Activated CD4-positive, alpha-beta T cell treated with anti-CD3 and anti-CD28 coated beads, Interleukin-2, amount 10 ng/mL, durations not matched to agents 24 days and 14 days (primary cell): ENCODE results near the gene ARHGDIB. TPM values are rescaled to one million over a fixed set of nuclear protein-coding genes. Genes with fewer than 3 reads are reported as not detected.
A peak's percentile ranks its signal among the peaks of the same experiment; 100 is the strongest.

ENCODE experiments used
- DNase-seq: peaks from one replicate; pipeline ENCODE4 v3.0.0; 2022
- H3K27ac Mint-ChIP-seq: one replicate; pipeline ENCODE4 v1.8.0; 2022; ENCODE audit warnings: mild to moderate bottlenecking, mixed read lengths
- H3K27me3 Mint-ChIP-seq: one replicate; pipeline ENCODE4 v1.8.0; 2022; ENCODE audit warnings: mixed read lengths
- H3K36me3 Mint-ChIP-seq: one replicate; pipeline ENCODE4 v1.8.0; 2022; ENCODE audit warnings: low read depth, mild to moderate bottlenecking, mixed read lengths
- H3K4me1 Mint-ChIP-seq: one replicate; pipeline ENCODE4 v1.8.0; 2021; ENCODE audit warnings: mixed read lengths
- H3K4me3 Mint-ChIP-seq: one replicate; pipeline ENCODE4 v1.8.0; 2022; ENCODE audit warnings: mild to moderate bottlenecking, moderate library complexity, mixed read lengths
- H3K9me3 Mint-ChIP-seq: one replicate; pipeline ENCODE4 v1.8.0; 2021; ENCODE audit warnings: mixed read lengths
- intact Hi-C: fragments of 100-400 bp; cut with micrococcal nuclease; formaldehyde crosslinking; loops from one replicate; pipeline ENCODE4 v1.15.1; 2023
- total RNA-seq: library from RNA; stranded (reverse); gene quantifications from 2 replicates; pipeline ENCODE4 v1.2.3, GENCODE V29; 2022

Gene ARHGDIB
- total RNA-seq, 1 donor from 2014 or later = 452 TPM

GRCh38 chr12:14975457-14975856 is 14.1 kb upstream of the ARHGDIB start:
- intact Hi-C loops = no loop called here
- H3K9me3 Mint-ChIP-seq = peaks cover 4% of the 10 kb centered on the region
- H3K36me3 Mint-ChIP-seq = no peaks in the 10 kb centered on the region
- no peak overlapping the region for H3K4me3 Mint-ChIP-seq
- peaks cover 33% of the 10 kb centered on the region for H3K4me1 Mint-ChIP-seq
- no peaks in the 10 kb centered on the region for H3K27me3 Mint-ChIP-seq
- DNase-seq = no peak
- no peak overlapping the region for H3K27ac Mint-ChIP-seq

- Mint-ChIP-seq H3K36me3 (no peaks in the 10 kb centered on the region), H3K27me3 (no peaks in the 10 kb centered on the region)
Measured at GRCh38 chr12:14974633-14975032, 13.2 kb upstream of the ARHGDIB start.

GRCh38 chr12:14972816-14973215 is 11.4 kb upstream of the ARHGDIB start, which contains the start of gene PDE6H:
PDE6H (plus strand) TSS chr12:14973042; CDS start chr12:14978013, 4,971 bp downstream.
- Mint-ChIP-seq H3K27ac (no peak within 1 kb of the TSS), H3K4me3 (no peak within 1 kb of the TSS), H3K4me1 (peaks cover 20% of the 10 kb centered on the region), H3K27me3 (no peaks in the 10 kb centered on the region), H3K36me3 (no peaks in the 10 kb centered on the region), H3K9me3 (peaks cover 7% of the 10 kb centered on the region)
- DNase-seq = peak; percentile 18
- intact Hi-C loops = no loop called here

More at GRCh38 chr12:14974633-14975032, 13.2 kb upstream of the ARHGDIB start:
- H3K4me1 Mint-ChIP-seq = peaks cover 34% of the 10 kb centered on the region
- no peak overlapping the region for H3K4me3 Mint-ChIP-seq
- peaks cover 4% of the 10 kb centered on the region for H3K9me3 Mint-ChIP-seq
- DNase-seq = no peak
- intact Hi-C loops = no loop called here
- H3K27ac Mint-ChIP-seq = no peak overlapping the region

- no peak for DNase-seq
- no peaks in the 10 kb centered on the region for H3K27me3 Mint-ChIP-seq
- H3K27ac Mint-ChIP-seq = peak overlapping the region; percentile 51
- intact Hi-C loops = no loop called here
- peaks cover 19% of the 10 kb centered on the region for H3K4me1 Mint-ChIP-seq
- H3K4me3 Mint-ChIP-seq = no peak overlapping the region
- H3K9me3 Mint-ChIP-seq = peaks cover 7% of the 10 kb centered on the region
- no peaks in the 10 kb centered on the region for H3K36me3 Mint-ChIP-seq
Measured at GRCh38 chr12:14970473-14970872, 9.1 kb upstream of the ARHGDIB start.

GRCh38 chr12:14968478-14968877 is 7.1 kb upstream of the ARHGDIB start:
- H3K36me3 Mint-ChIP-seq = no peaks in the 10 kb centered on the region
- H3K27ac Mint-ChIP-seq = no peak overlapping the region
- no peak for DNase-seq
- H3K4me1 Mint-ChIP-seq = peaks cover 28% of the 10 kb centered on the region
- H3K27me3 Mint-ChIP-seq = no peaks in the 10 kb centered on the region
- intact Hi-C loops = loop anchor here (10.0 kb wide), 1 partner anchor 576 kb away; no protein-coding TSS in a partner anchor
- no peak overlapping the region for H3K4me3 Mint-ChIP-seq
- H3K9me3 Mint-ChIP-seq = peaks cover 11% of the 10 kb centered on the region

- Mint-ChIP-seq H3K27me3 (no peaks in the 10 kb centered on the region), H3K9me3 (peaks cover 6% of the 10 kb centered on the region), H3K36me3 (peaks cover 5% of the 10 kb centered on the region), H3K4me1 (peaks cover 28% of the 10 kb centered on the region), H3K4me3 (no peak overlapping the region), H3K27ac (no peak overlapping the region)
- intact Hi-C loops = loop anchor here (10.0 kb wide), 1 partner anchor 580 kb away; no protein-coding TSS in a partner anchor
- no peak for DNase-seq
Measured at GRCh38 chr12:14965221-14965620, 3.8 kb upstream of the ARHGDIB start.

- H3K27me3 Mint-ChIP-seq = no peaks in the 10 kb centered on the region
- peaks cover 13% of the 10 kb centered on the region for H3K36me3 Mint-ChIP-seq
- H3K9me3 Mint-ChIP-seq = peaks cover 6% of the 10 kb centered on the region
- H3K4me3 Mint-ChIP-seq = no peak overlapping the region
- H3K4me1 Mint-ChIP-seq = peaks cover 29% of the 10 kb centered on the region
- intact Hi-C loops = loop anchor here (5.0 to 10.0 kb wide), 2 partner anchors 33 to 580 kb away; no protein-coding TSS in a partner anchor
- no peak for DNase-seq
- peak overlapping the region; percentile 26 for H3K27ac Mint-ChIP-seq
Measured at GRCh38 chr12:14964406-14964805, 3.0 kb upstream of the ARHGDIB start.

- Mint-ChIP-seq H3K27ac (peak overlapping the region; percentile 68), H3K4me3 (peak overlapping the region; percentile 31), H3K4me1 (peaks cover 37% of the 10 kb centered on the region), H3K36me3 (peaks cover 22% of the 10 kb centered on the region), H3K9me3 (peaks cover 3% of the 10 kb centered on the region), H3K27me3 (no peaks in the 10 kb centered on the region)
- peak; percentile 63 for DNase-seq
- intact Hi-C loops = loop anchor here (5.0 to 10.0 kb wide), 2 partner anchors 34 to 581 kb away; no protein-coding TSS in a partner anchor
Measured at GRCh38 chr12:14963520-14963919, 2.1 kb upstream of the ARHGDIB start.

GRCh38 chr12:14962797-14963196 is 1.4 kb upstream of the ARHGDIB start:
- Mint-ChIP-seq H3K27me3 (no peaks in the 10 kb centered on the region), H3K4me1 (peaks cover 42% of the 10 kb centered on the region), H3K27ac (peak overlapping the region; percentile 100), H3K4me3 (peak overlapping the region; percentile 99), H3K9me3 (peaks cover 3% of the 10 kb centered on the region), H3K36me3 (peaks cover 27% of the 10 kb centered on the region)
- peak; percentile 64 for DNase-seq
- intact Hi-C loops = loop anchor here (5.0 to 10.0 kb wide), 2 partner anchors 35 to 582 kb away; no protein-coding TSS in a partner anchor

GRCh38 chr12:14962153-14962539 is 745 bp upstream of the ARHGDIB start:
- Mint-ChIP-seq H3K36me3 (peaks cover 30% of the 10 kb centered on the region), H3K9me3 (peaks cover 3% of the 10 kb centered on the region), H3K27me3 (no peaks in the 10 kb centered on the region), H3K4me3 (peak overlapping the region; percentile 99), H3K27ac (peak overlapping the region; percentile 100), H3K4me1 (peaks cover 48% of the 10 kb centered on the region)
- DNase-seq = no peak
- intact Hi-C loops = loop anchor here (5.0 to 10.0 kb wide), 2 partner anchors 35 to 583 kb away; no protein-coding TSS in a partner anchor

GRCh38 chr12:14960548-14961465 is 594 bp downstream of the ARHGDIB start:
- peak; percentile 85 for DNase-seq
- Mint-ChIP-seq H3K27ac (peak overlapping the region; percentile 100), H3K27me3 (no peaks in the 10 kb centered on the region), H3K4me1 (peaks cover 60% of the 10 kb centered on the region), H3K4me3 (peak overlapping the region; percentile 99), H3K9me3 (peaks cover 3% of the 10 kb centered on the region), H3K36me3 (peaks cover 34% of the 10 kb centered on the region)
- intact Hi-C loops = loop anchor here (1.0 to 10.0 kb wide), 9 partner anchors 9 to 594 kb away; partner anchors contain the start of genes C12orf60 and WBP11

- Mint-ChIP-seq H3K27ac (peak overlapping the region; percentile 100), H3K36me3 (peaks cover 34% of the 10 kb centered on the region), H3K4me3 (peak overlapping the region; percentile 99), H3K9me3 (peaks cover 2% of the 10 kb centered on the region), H3K27me3 (no peaks in the 10 kb centered on the region), H3K4me1 (peaks cover 59% of the 10 kb centered on the region)
- DNase-seq = peak; percentile 66
- intact Hi-C loops = loop anchor here (2.0 to 10.0 kb wide), 8 partner anchors 37 to 1855 kb away; partner anchors contain the start of genes C12orf60, GSG1, STRAP and WBP11
Measured at GRCh38 chr12:14959916-14960496, 1.4 kb downstream of the ARHGDIB start.

- Mint-ChIP-seq H3K36me3 (peaks cover 36% of the 10 kb centered on the region), H3K27me3 (no peaks in the 10 kb centered on the region), H3K4me1 (peaks cover 58% of the 10 kb centered on the region), H3K4me3 (peak overlapping the region; percentile 99), H3K27ac (peak overlapping the region; percentile 100), H3K9me3 (no peaks in the 10 kb centered on the region)
- peak; percentile 63 for DNase-seq
- intact Hi-C loops = loop anchor here (5.0 to 10.0 kb wide), 3 partner anchors 567 to 1855 kb away; partner anchors contain the start of genes GSG1 and STRAP
Measured at GRCh38 chr12:14959463-14959862, 1.9 kb downstream of the ARHGDIB start.
